OCI-LY3 (cell line): ENCODE data around the gene ZNF488.

Source experiments
- H2AFZ ChIP-seq: fragments of 200-600, 300-600 bp; shearing (Covaris generic); 2 replicates; pipeline ENCODE4 v1.6.0; 2014; ENCODE audit warnings: antibody characterized with exemption, low read depth, low read length
- H3K27ac ChIP-seq: fragments of 200-600, 300-600 bp; sonication (generic); 2 replicates; pipeline ENCODE4 v1.5.1; 2014; ENCODE audit warnings: mild to moderate bottlenecking, low read length, moderate library complexity, mixed read lengths
- H3K27me3 ChIP-seq: fragments of 200-600, 300-600 bp; sonication (generic); 2 replicates; pipeline ENCODE4 v1.6.1; 2014; ENCODE audit warnings: low read depth, low read length, mixed read lengths
- H3K36me3 ChIP-seq: fragments of 200-600, 300-600 bp; sonication (generic); replicated peaks from 2 replicates; pipeline ENCODE3; 2014; ENCODE audit warnings: low read depth, low read length, mixed read lengths
- H3K4me1 ChIP-seq: fragments of 300-600, 200-600 bp; sonication (generic); 2 replicates; pipeline ENCODE4 v1.6.1; 2014; ENCODE audit warnings: low read length, mixed read lengths
- H3K4me2 ChIP-seq: fragments of 200-600, 300-600 bp; sonication (generic); 2 replicates; pipeline ENCODE4 v1.6.1; 2014; ENCODE audit warnings: low read length, mixed read lengths
- H3K4me3 ChIP-seq: fragments of 300-600, 200-600 bp; sonication (generic); 2 replicates; pipeline ENCODE4 v1.5.1; 2014; ENCODE audit warnings: antibody characterized with exemption, mild to moderate bottlenecking, low read length, moderate library complexity
- H3K79me2 ChIP-seq: fragments of 300-600, 200-600 bp; shearing (Covaris generic); 2 replicates; pipeline ENCODE4 v1.6.1; 2014; ENCODE audit warnings: mild to moderate bottlenecking, low read length, mixed read lengths
- H3K9ac ChIP-seq: fragments of 300-600, 200-600 bp; shearing (Covaris generic); 2 replicates; pipeline ENCODE4 v1.6.0; 2014; ENCODE audit warnings: mild to moderate bottlenecking, low read length, moderate library complexity
- H3K9me3 ChIP-seq: fragments of 200-600, 300-600 bp; shearing (Covaris generic); 2 replicates; pipeline ENCODE4 v1.6.1; 2014; ENCODE audit warnings: low read length, mixed read lengths; ENCODE audit not compliant: insufficient read depth
- H4K20me1 ChIP-seq: fragments of 200-600, 300-600 bp; sonication (generic); 2 replicates; pipeline ENCODE4 v1.6.1; 2016; ENCODE audit warnings: low read length, mixed read lengths; ENCODE audit not compliant: insufficient read depth
- CTCF ChIP-seq: fragments of 200-600, 300-600 bp; sonication (generic); IDR thresholded peaks from 2 replicates; pipeline ENCODE4 v1.5.1; 2014; ENCODE audit warnings: antibody characterized with exemption, low read length, low read depth
- EZH2phosphoT487 ChIP-seq: fragments of 200-600 bp; shearing (Covaris generic); IDR thresholded peaks from 2 replicates; pipeline ENCODE4 v1.6.1; 2018; ENCODE audit warnings: antibody characterized with exemption, mixed run types, low read depth

ZNF488 gene

GRCh38 chr10:47414227-47414592 is 30.1 kb upstream of the ZNF488 start:
- Histone ChIP-seq H3K27ac (no peak overlapping the region), H3K4me1 (peaks cover 3% of the 10 kb centered on the region), H3K9me3 (no peaks in the 10 kb centered on the region), H3K36me3 (no peaks in the 10 kb centered on the region), H3K4me3 (no peak overlapping the region), H3K9ac (no peak overlapping the region), H3K4me2 (no peak overlapping the region), H2AFZ (no peak overlapping the region), H3K27me3 (no peaks in the 10 kb centered on the region), H3K79me2 (no peaks in the 10 kb centered on the region), H4K20me1 (no peaks in the 10 kb centered on the region)
- TF ChIP-seq EZH2phosphoT487 = no peak
- no peak for TF ChIP-seq CTCF

GRCh38 chr10:47413531-47414226 is 29.6 kb upstream of the ZNF488 start:
- no peaks in the 10 kb centered on the region for H3K27me3 ChIP-seq
- no peak overlapping the region for H3K4me2 ChIP-seq
- no peak overlapping the region for H3K4me3 ChIP-seq
- H3K79me2 ChIP-seq = no peaks in the 10 kb centered on the region
- H4K20me1 ChIP-seq = no peaks in the 10 kb centered on the region
- H3K36me3 ChIP-seq = no peaks in the 10 kb centered on the region
- no peak overlapping the region for H3K27ac ChIP-seq
- H3K4me1 ChIP-seq = peaks cover 8% of the 10 kb centered on the region
- TF ChIP-seq CTCF (no peak), EZH2phosphoT487 (no peak)
- no peak overlapping the region for H3K9ac ChIP-seq
- H3K9me3 ChIP-seq = no peaks in the 10 kb centered on the region
- no peak overlapping the region for H2AFZ ChIP-seq

- Histone ChIP-seq H3K27me3 (no peaks in the 10 kb centered on the region), H3K79me2 (no peaks in the 10 kb centered on the region), H3K4me3 (no peak overlapping the region), H3K9ac (no peak overlapping the region), H3K36me3 (no peaks in the 10 kb centered on the region), H3K4me2 (no peak overlapping the region), H4K20me1 (no peaks in the 10 kb centered on the region), H3K27ac (no peak overlapping the region), H2AFZ (no peak overlapping the region), H3K9me3 (no peaks in the 10 kb centered on the region), H3K4me1 (peaks cover 12% of the 10 kb centered on the region)
- TF ChIP-seq CTCF (no peak), EZH2phosphoT487 (no peak)
These were observed 28.8 kb upstream of the ZNF488 start for GRCh38 chr10:47412869-47413268.

GRCh38 chr10:47412177-47412730 is 28.2 kb upstream of the ZNF488 start:
- no peaks in the 10 kb centered on the region for H3K27me3 ChIP-seq
- H3K36me3 ChIP-seq = no peaks in the 10 kb centered on the region
- no peak overlapping the region for H2AFZ ChIP-seq
- H3K79me2 ChIP-seq = no peaks in the 10 kb centered on the region
- H4K20me1 ChIP-seq = no peaks in the 10 kb centered on the region
- no peak overlapping the region for H3K4me2 ChIP-seq
- H3K4me1 ChIP-seq = peaks cover 12% of the 10 kb centered on the region
- no peak overlapping the region for H3K27ac ChIP-seq
- H3K9ac ChIP-seq = no peak overlapping the region
- TF ChIP-seq CTCF (no peak), EZH2phosphoT487 (no peak)
- no peaks in the 10 kb centered on the region for H3K9me3 ChIP-seq
- no peak overlapping the region for H3K4me3 ChIP-seq
